Left ventricle myocardium superior (tissue), 1 donor: ENCODE results near the gene ATP6V1D. TPM values are rescaled to one million over a fixed set of nuclear protein-coding genes. Genes with fewer than 3 reads are reported as not detected.
"Not testable (repeated sequence)": the region's sequence is repeated elsewhere in the genome, so short reads cannot be mapped to it uniquely, and the experiment has no call there.

Experiments
- ATAC-seq: fragments of 200-7000 bp; cut with Tn5 transposase; one replicate; pipeline ENCODE4 v1.9.1; 2020; ENCODE audit warnings: mild to moderate bottlenecking, moderate library complexity
- DNase-seq: peaks from one replicate; pipeline ENCODE4 v3.0.0-alpha.2; 2020
- intact Hi-C: fragments of 100-400 bp; cut with micrococcal nuclease; formaldehyde crosslinking; loops from one replicate; pipeline ENCODE4 v1.11.0; 2022
- total RNA-seq: library from RNA; stranded (reverse); fragmentation: NEBNext Ultra II Directional; extraction: Animal tissue kit (Norgen Biotek cat#: 25700); gene quantifications from one replicate; pipeline ENCODE4 v1.2.1, GENCODE V29; 2021
- donor health status: DM: no; HTN: yes; CAD: no; lungs with severe emphysema.

The ATP6V1D gene
- total RNA-seq, 1 donor from 2014 or later: 155 TPM

GRCh38 chr14:67372833-67373232 lies 13.2 kb upstream of the ATP6V1D start:
- ATAC-seq (no peak), DNase-seq (no peak)
- intact Hi-C loops: no loop called here

GRCh38 chr14:67371247-67372148 lies 11.9 kb upstream of the ATP6V1D start:
- no peak for ATAC-seq
- no peak for DNase-seq
- intact Hi-C loops: no loop called here

GRCh38 chr14:67370830-67371229 lies 11.2 kb upstream of the ATP6V1D start:
- DNase-seq (no peak), ATAC-seq (no peak)
- intact Hi-C loops: no loop called here

DNA sequence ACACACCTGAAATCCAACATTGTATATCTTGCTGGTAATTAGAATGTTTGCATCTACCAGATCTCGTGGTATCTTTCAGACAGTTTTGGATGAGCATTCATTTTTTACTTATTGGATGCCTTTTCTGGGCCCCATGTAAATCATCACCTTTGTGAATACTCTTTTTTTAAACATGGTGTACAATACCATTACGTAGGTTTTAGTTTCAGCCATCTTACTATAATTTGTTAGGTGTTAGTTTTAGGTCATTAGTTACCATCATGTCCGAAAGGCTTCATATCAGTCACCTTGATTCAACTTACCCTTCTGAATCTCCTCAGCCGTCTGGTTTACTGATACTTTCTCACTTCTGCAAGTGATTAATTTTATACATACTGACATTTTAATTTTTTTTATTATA lies 5.9 kb upstream of the ATP6V1D start:
- intact Hi-C loops: no loop called here
- ATAC-seq: no peak
- no peak for DNase-seq

DNA sequence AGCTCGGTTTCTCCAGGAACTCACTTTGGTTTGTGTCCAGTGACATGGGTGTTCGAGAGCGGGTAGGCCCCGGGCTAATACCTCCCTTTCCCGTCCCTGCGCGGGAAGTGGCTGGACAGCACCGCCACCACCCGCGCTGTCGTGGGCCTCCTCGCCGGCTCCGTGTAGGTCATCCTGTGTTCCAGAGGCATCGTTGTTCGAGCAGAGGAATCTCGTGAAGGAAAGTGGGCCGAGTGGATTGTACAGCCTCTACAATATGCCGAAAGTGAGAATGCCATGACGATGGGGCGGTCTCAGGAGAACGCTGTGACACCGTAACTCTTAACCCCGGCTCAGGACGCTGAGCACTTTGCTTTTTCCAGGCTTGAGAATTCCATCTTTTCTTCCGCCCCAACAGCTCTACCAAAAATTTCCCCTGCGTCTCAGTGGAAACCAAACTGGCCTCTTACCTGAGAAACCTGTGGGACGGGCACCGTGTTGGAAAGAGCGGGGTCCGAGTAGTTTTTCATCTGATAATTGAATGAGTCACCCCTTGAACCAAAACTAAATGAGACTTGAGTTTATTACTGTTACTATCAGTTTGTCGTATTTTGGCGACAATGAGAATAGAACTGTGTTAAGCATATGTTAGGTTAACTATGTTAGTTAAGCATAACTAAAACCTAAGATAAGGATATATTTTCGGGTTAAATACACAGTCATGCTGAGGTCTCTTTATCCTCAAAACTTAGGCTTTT lies 1.0 kb upstream of the ATP6V1D start:
- ATAC-seq (peak; percentile 39), DNase-seq (no peak)
- intact Hi-C loops: no loop called here

DNA sequence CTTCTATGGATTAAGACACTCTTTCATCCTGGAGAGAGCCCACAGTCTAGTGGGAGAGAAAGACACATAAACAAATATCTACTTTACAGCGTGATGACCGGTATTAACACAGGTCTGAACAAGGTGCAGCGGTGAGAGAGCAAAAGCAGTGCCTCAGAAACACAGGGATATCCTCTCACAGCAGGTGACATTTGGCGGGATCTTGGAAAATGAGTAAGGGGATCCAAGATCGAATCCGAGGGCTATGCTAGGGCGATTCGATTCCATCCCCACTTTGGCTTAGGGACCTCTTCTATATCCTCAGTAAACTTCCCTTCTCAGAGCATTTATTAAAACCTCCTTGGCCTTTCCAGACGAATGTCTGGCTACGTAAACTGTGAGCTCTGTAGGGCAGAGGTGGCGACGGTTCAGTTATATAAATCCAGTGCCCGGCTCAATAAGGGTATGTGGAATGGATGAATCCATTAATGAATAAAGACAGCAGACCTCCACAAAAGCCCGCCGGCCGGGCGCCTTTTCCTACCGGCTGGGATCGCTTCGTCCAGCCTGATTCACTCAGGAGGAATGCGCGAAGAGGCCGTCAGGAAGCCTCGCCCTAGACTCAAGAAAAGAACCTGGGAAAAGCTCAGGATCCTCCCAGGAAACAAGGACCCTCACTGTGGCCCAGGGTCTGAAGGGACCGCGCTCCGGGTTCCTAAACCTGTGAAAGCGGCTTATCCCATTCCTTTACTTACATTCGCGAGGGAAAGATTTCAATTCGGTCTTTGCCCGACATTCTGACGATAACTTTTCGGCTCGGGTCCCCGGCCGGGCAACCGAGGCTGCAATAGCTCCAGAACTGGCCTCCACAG lies 455 bp downstream of the ATP6V1D start:
- DNase-seq (no peak), ATAC-seq (no peak)
- intact Hi-C loops: no loop called here

- ATAC-seq: no peak
- DNase-seq: no peak
- intact Hi-C loops: no loop called here
Measured at GRCh38 chr14:67357969-67358354, 1.6 kb downstream of the ATP6V1D start.

DNA sequence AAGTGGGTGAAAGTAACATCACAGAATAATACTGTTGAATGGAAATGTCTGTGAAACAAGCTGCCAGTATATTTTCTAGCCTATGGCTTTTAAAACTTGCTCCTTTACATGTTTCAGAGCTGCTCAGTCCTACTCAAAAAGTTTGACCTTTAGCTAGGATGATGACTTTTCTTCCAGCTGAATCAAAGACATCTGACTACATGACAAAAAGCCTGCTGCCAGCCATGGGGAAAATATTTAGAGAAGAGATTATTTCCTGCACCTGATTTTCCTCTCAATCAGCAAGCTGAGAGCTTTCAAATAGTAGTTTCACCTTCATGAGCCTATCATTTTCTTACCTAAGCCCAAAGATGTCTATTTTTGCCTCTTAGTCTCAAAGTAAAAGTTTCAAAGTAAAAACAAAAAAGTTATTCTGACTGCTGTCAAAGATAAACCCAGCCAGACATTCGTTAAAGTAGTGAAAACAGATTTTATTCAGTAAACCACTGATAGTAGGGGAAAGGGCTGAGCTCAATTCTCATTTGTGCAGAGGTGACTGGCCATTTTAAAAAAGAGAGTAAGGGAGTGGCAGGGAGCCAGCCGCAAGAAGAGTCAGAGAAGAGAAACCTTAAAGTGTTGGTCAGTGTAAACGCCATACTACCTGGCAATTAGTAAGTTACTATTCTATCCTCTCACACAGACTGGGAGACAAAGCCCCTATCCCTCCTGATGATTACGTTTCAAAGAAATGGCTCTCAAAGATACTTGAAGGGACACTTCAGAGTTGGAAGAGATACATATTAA lies 2.2 kb downstream of the ATP6V1D start:
- no peak for DNase-seq
- no peak for ATAC-seq
- intact Hi-C loops: no loop called here

- no peak for DNase-seq
- intact Hi-C loops: no loop called here
- no peak for ATAC-seq
Measured at GRCh38 chr14:67352055-67352454, 7.5 kb downstream of the ATP6V1D start.

- intact Hi-C loops: no loop called here
- no peak for ATAC-seq
- DNase-seq: no peak
Measured at GRCh38 chr14:67345583-67345982, 14.0 kb downstream of the ATP6V1D start.

DNA sequence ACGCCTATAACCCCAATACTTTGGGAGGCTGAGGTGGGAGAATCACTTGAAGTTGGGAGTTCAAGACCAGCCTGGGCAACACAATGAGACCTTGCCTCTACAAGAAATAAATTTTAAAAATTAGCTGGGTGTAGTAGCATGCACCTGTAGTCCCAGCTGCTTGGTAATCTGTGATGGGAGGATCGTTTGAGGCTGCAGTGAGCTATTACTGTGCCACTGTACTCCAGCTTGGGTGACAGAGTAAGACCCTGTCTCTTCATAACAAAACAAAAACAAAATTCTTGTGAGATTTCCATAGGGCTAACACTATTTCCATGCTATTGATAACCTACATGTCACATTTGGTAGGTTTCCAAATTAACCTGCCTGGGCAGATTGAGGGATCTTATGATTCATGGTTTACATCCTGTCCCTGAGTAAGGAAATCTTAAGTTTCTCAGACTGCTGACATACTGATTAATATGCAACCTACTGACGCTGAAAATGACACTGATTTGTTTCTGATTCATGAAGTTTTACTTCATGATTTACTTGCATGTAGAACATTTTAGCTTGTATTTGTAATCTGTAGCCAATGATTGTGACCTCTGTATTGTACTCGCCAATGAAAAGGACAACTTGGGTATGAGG lies 15.9 kb downstream of the ATP6V1D start:
- DNase-seq (no peak), ATAC-seq (no peak)
- intact Hi-C loops: no loop called here

GRCh38 chr14:67341231-67341630 lies 18.4 kb downstream of the ATP6V1D start:
- intact Hi-C loops, DNase-seq, ATAC-seq: not testable (repeated sequence)

GRCh38 chr14:67335781-67336180 lies 23.8 kb downstream of the ATP6V1D start:
- intact Hi-C loops: no loop called here
- ATAC-seq (no peak), DNase-seq (no peak)

DNA sequence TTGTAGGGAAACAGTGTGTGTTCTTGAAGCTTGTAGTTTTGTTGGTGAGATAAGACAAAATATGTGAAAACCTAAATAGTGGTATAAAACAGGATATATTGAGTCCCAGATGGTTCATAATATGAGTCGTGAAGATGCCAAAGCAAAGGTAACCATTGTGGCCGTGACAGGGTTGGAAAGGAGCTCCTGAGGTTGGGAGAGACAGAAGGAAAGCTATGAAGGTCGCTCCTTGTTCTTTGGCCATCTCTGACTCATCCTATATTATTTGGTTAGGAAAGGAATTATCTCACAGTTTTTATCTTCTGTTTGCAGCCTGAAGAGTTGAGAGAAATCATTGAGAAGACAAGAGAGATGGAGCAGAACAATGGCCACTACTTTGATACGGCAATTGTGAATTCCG lies 27.1 kb downstream of the ATP6V1D start:
- ATAC-seq (no peak), DNase-seq (no peak)
- intact Hi-C loops: no loop called here

- ATAC-seq (no peak), DNase-seq (no peak)
- intact Hi-C loops: no loop called here
Measured at GRCh38 chr14:67331368-67332125, 28.1 kb downstream of the ATP6V1D start.

- ATAC-seq, DNase-seq, intact Hi-C loops: not testable (repeated sequence)
Measured at GRCh38 chr14:67329666-67330065, 29.9 kb downstream of the ATP6V1D start.

DNA sequence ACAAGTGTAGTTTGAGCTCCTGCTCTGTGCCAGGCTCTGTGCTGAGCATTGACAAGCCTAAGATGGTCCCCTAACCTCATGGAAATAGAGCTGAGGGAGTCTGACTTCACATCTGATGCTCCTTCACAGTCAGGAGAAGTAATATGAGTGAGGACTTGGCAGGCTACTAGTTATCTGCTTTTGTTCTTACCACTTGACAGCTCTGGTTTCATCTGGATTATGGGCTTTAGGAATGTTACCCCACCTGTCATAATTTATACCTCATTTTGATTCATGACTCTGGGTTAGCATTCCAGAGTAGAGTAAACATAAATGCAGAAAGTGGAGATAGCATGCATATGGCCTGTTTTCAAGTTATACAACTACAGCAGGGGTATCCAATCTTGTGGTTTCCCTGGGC lies 40.5 kb downstream of the ATP6V1D start:
- intact Hi-C loops: no loop called here
- ATAC-seq (no peak), DNase-seq (no peak)

- intact Hi-C loops: no loop called here
- DNase-seq (no peak), ATAC-seq (no peak)
Measured at GRCh38 chr14:67317822-67318221, 41.8 kb downstream of the ATP6V1D start.
